ENCODE data around the gene PRPF6.

GRCh38 chr20:63967330-63968135 is 13.4 kb upstream of the PRPF6 start:
- TF ChIP-seq, protein P1, sequence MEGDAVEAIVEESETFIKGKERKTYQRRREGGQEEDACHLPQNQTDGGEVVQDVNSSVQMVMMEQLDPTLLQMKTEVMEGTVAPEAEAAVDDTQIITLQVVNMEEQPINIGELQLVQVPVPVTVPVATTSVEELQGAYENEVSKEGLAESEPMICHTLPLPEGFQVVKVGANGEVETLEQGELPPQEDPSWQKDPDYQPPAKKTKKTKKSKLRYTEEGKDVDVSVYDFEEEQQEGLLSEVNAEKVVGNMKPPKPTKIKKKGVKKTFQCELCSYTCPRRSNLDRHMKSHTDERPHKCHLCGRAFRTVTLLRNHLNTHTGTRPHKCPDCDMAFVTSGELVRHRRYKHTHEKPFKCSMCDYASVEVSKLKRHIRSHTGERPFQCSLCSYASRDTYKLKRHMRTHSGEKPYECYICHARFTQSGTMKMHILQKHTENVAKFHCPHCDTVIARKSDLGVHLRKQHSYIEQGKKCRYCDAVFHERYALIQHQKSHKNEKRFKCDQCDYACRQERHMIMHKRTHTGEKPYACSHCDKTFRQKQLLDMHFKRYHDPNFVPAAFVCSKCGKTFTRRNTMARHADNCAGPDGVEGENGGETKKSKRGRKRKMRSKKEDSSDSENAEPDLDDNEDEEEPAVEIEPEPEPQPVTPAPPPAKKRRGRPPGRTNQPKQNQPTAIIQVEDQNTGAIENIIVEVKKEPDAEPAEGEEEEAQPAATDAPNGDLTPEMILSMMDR (IDR thresholded peaks at IDR 0.05), result no peak
- no peak for TF ChIP-seq POLR2A (IDR thresholded peaks at IDR 0.05)
